HG02884 (cell line): ENCODE measurements around the gene PSAT1.
"Not testable (repeated sequence)": the region's sequence is repeated elsewhere in the genome, so short reads cannot be mapped to it uniquely, and the experiment has no call there.

Source experiments
- ATAC-seq: cut with Tn5 transposase; IDR thresholded peaks from one replicate; pipeline ENCODE4 v1.9.1; 2021; ENCODE audit warnings: mild to moderate bottlenecking, moderate library complexity; ENCODE audit not compliant: unreplicated experiment

The PSAT1 gene

DNA sequence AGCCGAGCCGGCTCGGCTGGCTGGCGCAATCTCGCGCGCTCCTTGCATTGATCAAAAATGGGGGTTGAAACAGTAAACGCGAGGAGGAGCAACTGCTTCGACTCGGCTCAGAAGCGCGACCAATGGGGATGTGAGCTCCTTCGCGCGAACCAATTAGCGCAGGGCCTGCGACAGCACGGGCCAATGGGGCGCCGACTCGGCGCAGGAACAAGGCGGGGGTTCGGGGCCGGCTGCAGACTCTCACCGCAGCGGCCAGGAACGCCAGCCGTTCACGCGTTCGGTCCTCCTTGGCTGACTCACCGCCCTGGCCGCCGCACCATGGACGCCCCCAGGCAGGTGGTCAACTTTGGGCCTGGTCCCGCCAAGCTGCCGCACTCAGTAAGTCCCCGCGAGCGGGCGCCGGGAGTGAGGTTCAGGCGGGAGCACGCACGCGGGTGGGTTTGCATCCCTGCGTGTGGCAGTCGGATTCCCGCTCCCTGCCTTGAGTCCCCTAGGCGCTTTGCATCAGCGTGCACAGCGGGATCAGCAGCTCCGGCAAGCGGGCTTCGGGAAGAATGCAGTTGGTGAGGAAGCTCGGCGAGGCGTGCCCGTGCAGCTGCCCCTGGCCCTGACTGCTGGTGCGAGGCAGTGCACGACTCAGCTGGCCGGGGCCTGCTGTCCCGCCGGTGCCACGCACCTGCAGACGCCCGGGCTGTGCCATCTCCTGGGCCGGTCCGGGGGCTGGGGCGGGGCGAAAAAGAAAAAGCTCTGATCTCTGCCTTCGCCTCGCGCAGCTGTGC, at the start of gene PSAT1:
Gene PSAT1, plus strand, starts transcription at position 233 of the 779 bp plus-strand sequence. Its CDS starts 86 bp downstream, at position 319.
- peak; percentile 96 for ATAC-seq

DNA sequence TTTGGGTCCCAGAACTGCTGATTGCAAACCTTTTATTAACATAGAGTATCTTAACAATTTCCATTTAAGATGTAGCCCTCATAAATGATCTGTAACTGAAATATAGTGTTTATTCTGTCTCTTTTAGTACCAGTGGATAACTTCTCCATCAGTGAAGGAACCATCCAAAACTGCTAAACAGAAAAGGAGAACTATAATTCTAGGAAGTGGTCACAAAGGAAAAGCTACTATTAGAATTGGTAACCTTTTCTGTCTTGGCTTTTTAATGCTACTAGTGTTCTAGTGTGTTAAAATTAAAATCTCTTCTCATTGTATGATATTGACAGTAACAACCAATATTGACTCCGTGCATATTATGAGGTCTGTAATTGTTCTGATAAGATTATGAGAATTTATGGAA, 48.3 kb upstream of the PSAT1 start:
- ATAC-seq, result no peak

DNA sequence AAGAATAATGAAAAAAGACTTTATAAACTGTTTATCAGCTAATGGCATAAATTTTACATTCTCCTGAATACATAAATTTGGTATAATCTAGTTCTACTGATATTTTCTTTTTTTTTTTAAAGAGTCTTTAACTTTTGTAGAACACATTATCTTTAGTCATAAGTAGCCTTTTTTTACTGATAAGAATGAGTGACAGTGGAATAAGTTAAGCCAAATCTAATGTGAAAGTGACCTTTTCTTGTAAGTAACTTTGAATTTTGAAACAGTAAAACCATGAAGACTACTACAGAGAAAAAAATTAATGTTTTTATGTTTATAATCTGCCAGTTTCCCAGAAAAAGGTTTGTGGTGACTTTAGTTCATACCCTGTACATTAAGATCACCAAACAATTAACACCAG, 47.4 kb upstream of the PSAT1 start:
- no peak for ATAC-seq

GRCh38 chr9:78252616-78253015, 44.3 kb upstream of the PSAT1 start:
- no peak for ATAC-seq

DNA sequence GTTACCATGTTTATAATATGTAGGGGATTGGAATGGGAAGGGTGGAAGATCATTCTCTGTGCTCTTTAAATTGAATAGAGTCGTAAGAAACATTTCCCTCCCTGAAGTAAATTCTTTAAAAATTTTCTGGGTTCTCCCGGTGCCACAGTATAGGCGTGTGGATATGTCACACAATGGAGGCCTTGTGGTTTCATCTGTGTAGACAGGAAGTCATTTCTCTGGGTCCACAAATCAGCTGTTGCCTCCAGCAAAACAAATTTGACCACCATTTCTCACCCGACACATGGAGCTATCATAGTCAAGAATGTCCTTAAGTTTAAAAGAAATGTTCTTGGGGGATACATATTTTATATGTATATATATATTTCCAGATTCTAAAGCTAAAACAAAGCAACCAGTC, 43.6 kb upstream of the PSAT1 start:
- no peak for ATAC-seq

DNA sequence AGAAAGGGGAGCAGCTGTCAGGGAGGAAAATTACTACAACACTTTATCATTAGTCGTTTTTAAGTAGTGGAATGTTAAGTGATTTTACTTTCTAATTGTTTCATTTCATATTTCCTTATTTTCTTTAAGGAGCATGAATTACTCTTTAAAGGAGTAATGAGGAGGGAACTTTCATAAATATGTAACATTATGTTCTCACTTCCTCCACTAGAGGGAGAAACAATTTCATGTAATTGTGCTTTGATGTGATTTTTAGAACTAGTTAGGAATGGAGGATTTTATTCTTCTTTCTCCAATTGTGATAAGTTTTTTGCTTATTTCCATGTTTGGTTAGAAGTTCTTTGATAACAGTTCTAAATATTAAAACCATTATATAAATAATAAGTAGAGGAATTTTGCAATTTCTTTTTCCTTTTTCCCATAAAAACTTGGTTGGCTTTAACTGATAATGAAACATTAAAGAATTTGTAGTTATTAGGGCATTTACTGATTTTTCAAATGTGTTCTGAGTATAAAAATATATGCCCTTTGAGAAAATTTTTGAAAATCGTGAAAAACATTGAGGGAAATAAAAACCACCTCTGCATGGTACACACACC, 35.4 kb upstream of the PSAT1 start:
- no peak for ATAC-seq

DNA sequence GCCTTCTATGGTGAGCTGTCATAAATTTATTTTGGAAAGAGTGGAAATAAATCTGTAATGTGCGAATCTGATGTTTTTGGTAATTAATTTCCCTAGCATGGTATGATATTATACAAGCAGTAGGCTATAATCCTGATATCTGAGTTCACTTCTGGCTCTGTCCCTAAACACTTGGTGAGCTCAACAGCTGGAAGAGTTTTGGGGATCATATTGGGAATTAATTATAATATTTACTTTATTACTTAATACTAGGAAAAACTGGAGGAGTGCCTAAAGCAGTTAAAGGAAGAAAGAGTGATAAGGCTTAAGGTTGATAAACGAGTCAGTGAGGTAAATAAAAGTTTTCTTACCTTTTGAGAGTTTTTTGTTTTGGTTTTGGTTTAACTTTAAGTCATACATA, 34.3 kb upstream of the PSAT1 start:
- ATAC-seq, result no peak

- ATAC-seq, result no peak
Observed at GRCh38 chr9:78267889-78268288, 29.0 kb upstream of the PSAT1 start.

GRCh38 chr9:78269784-78270183, 27.1 kb upstream of the PSAT1 start:
- no peak for ATAC-seq

GRCh38 chr9:78272307-78272706, 24.6 kb upstream of the PSAT1 start:
- no peak for ATAC-seq

GRCh38 chr9:78273761-78274160, 23.2 kb upstream of the PSAT1 start:
- ATAC-seq, result no peak

- no peak for ATAC-seq
Observed at GRCh38 chr9:78278177-78278777, 18.6 kb upstream of the PSAT1 start.

GRCh38 chr9:78278801-78279200, 18.1 kb upstream of the PSAT1 start:
- no peak for ATAC-seq

GRCh38 chr9:78280982-78281668, 15.8 kb upstream of the PSAT1 start:
- no peak for ATAC-seq

DNA sequence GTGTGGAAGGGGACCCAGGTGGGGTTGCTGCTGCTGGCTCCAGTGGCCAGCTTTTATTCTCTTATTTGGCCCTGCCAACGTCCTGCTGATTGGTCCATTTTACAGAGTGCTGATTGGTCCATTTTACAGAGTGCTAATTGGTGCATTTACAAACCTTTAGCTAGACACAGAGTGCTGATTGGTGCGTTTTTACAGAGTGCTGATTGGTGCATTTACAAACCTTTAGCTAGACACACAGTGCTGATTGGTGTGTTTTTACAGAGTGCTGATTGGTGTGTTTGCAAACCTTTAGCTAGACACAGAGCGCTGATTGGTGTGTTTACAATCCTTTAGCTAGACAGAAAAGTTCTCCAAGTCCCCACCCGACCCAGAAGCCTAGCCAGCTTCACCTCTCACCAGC, 12.7 kb upstream of the PSAT1 start:
- ATAC-seq, result not testable (repeated sequence)

DNA sequence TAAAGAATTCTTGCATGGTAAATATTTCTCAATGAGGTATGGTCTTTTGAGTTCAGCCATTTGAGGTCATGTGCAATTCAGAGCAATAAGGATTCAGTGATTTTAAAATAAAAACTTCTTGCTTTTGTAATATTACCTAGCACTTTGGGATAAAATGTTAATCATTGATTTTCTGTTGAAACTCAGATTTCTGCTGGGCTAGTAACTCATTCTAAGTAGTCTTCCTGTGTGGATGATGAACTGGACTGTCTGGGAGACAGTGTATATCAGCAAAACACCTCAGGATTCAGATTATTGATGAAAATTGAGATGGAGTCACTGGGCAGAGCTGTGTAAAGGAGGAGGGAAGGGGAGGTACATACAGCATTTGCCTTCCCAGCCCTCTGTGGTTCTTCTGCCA, 10.8 kb upstream of the PSAT1 start:
- ATAC-seq, result no peak

- no peak for ATAC-seq
Observed at GRCh38 chr9:78286946-78287388, 10.0 kb upstream of the PSAT1 start.

DNA sequence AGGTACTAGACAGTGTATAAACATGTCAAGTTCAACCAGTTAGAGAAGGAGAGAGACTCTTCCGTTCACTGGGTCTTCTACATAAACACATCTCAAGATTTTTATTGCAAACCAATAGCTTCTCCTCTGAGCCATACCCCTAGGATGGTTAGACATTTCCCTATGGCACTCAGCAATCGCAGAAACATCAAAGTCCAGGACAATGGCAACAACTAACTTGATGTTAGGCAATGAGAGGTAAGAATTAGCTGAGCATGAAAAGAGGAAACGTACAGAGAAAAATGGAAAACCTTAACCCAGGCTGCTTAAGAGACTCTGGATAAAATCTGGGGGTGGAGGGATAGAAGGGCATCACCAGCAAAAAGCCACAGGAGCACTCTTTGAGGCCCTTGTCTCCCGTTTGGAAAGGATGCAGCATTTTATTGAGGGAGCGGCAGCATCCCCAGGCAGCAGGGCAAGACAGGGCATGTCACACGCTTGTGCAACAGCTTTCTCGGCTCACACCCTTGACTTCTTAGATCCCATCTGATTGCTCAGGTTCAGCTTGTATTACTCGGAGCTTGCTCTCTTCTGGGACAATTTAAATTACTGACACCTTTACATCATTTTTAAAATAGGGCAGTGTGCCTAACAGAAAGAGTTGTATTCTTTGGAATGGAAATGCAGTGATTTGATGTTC, 8.6 kb upstream of the PSAT1 start:
- ATAC-seq, result no peak

GRCh38 chr9:78289474-78289873, 7.5 kb upstream of the PSAT1 start:
- no peak for ATAC-seq

DNA sequence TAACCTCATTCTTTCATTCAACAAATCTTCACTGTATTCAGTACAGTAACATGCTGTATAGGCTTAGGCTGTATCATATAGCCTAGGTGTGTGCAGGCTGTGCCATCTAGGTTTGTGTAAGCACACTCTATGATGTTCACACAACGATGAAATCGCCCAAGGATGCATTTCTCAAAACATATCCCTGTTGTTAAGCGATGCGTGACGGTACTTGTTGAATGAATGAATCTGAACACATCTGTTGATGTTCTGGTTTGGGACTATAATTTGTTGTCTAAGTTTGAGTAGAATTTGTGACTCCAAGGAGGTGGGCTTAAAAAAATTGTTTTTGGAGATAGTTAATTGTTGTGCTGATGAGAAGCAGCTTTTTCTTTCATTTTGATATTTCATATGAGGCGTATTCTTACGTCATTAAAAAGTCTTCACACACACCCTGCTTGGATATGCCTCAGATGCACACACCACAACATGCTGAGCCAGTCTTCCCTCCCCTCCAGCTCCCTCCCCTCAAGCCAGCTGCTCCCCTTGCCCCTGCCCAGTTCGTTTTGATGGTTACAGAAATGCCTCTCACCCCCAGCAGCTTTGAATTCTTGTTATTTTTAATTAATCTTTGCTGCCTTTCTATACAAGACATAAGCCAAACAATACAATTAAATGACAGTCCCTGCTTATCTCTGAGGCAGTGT, 5.5 kb upstream of the PSAT1 start:
- ATAC-seq, result no peak
